Measurements from ENCODE around the gene MYL12B.

- TF ChIP-seq CTCF (IDR thresholded peaks at IDR 0.05) (no peak), POLR2A (IDR thresholded peaks at IDR 0.05) (no peak)
Observed at GRCh38 chr18:3216987-3217386, 44.9 kb upstream of the MYL12B start.

Measured in adrenal gland (tissue), 5 donors.